Ascending aorta (tissue), 2 donors: Measurements from ENCODE around the gene LANCL3. TPM values are rescaled to one million over a fixed set of nuclear protein-coding genes. Genes with fewer than 3 reads are reported as not detected.

Experiments
- DNase-seq, 2 donors: peaks; one replicate each; pipeline ENCODE4 v3.0.0-alpha.2; 2019; ENCODE audit warnings: low spot score in 2 of 2
- H3K27ac ChIP-seq, 2 donors: fragments of 200-600 bp; sonication (generic); one replicate each; pipeline ENCODE4 v1.5.1; 2016 to 2017; ENCODE audit warnings: mild to moderate bottlenecking in 1 of 2
- H3K27me3 ChIP-seq: fragments of 200-600 bp; sonication (generic); one replicate; pipeline ENCODE4 v1.5.1; 2017
- H3K36me3 ChIP-seq, 2 donors: fragments of 200-600 bp; sonication (generic); one replicate each; pipeline ENCODE4 v1.5.1; 2016
- H3K4me1 ChIP-seq, 2 donors: fragments of 200-600 bp; sonication (generic); one replicate each; pipeline ENCODE4 v1.5.1; 2016 to 2017; ENCODE audit warnings: mild to moderate bottlenecking in 1 of 2
- H3K4me3 ChIP-seq, 2 donors: fragments of 200-600 bp; sonication (generic); one replicate each; pipeline ENCODE4 v1.5.1; 2016 to 2017; ENCODE audit warnings: mild to moderate bottlenecking in 1 of 2
- H3K9me3 ChIP-seq, 2 donors: fragments of 200-600 bp; sonication (generic); one replicate each; pipeline ENCODE4 v1.5.1; 2016
- CTCF ChIP-seq, 3 experiments: fragments of 200-600 bp in 2 of 3; fragments of 450-650 bp in 1 of 3; sonication (generic) in 2 of 3; IDR thresholded peaks; one replicate each; pipeline ENCODE4 v1.5.1; 2016 to 2019; ENCODE audit warnings: antibody characterized with exemption in 3 of 3, mild to moderate bottlenecking in 1 of 3, moderate library complexity in 1 of 3
- intact Hi-C: fragments of 100-400 bp; cut with DNase I; formaldehyde crosslinking; loops from one replicate; pipeline ENCODE4 v1.15.1; 2023
- total RNA-seq: library from RNA; depleted of rRNA; stranded (reverse); fragments of >200 nt; gene quantifications from one replicate; pipeline ENCODE4 v1.1.0, GENCODE V29; 2016

Gene LANCL3
- total RNA-seq, 1 donor from 2014 or later, result 1.7 TPM

DNA sequence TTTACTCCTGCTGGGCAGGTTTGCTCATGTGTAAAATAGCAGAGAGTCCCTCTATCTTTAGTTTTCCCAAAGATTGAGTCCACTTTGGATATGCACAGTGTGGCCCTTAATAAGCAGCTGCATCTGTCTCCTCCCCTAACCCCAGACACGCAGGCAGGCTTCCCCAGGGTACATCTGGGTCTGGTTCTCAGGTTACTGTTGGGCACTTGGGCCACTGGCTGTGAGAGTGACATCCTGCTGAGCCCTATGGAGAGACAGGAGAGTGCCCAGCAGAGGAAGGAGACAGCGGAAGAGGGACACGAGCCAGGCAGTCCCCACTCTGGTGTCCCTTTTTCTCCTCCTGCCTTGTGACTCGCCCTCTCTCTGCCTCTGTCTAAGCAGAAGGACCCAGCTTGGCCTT lies 130.1 kb downstream of the LANCL3 start:
- Histone ChIP-seq H3K4me1 (no peaks in the 10 kb centered on the region), H3K36me3 (no peaks in the 10 kb centered on the region), H3K27ac (no peak overlapping the region), H3K9me3 (no peaks in the 10 kb centered on the region), H3K27me3 (no peaks in the 10 kb centered on the region), H3K4me3 (no peak overlapping the region)
- intact Hi-C loops, result no loop called here
- DNase-seq, result no peak
- no peak for TF ChIP-seq CTCF (IDR thresholded peaks at IDR 0.05)

DNA sequence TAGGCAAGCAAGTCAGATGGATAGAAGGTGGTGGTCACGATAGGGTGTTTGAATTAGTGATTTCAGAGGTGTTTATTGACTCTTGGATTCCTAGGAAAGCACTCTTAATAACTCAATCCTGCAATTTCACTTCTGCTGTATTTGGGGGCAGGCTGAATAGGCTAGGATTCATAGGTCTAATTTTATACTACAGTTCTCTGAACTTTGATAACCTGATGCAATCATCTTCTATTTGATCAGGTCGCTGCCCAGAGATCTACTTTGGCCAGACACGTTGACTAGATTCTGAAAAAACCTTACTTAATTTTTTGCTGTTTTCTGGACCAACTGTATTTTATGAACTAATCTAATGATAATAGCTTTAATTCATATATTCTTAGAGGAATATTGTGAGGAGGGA lies 140.5 kb downstream of the LANCL3 start:
- no peak for TF ChIP-seq CTCF (IDR thresholded peaks at IDR 0.05)
- no peaks in the 10 kb centered on the region for H3K9me3 ChIP-seq
- no peaks in the 10 kb centered on the region for H3K27me3 ChIP-seq
- intact Hi-C loops, result no loop called here
- no peaks in the 10 kb centered on the region for H3K36me3 ChIP-seq
- DNase-seq, result no peak
- no peaks in the 10 kb centered on the region for H3K4me1 ChIP-seq
- H3K4me3 ChIP-seq, result no peak overlapping the region
- H3K27ac ChIP-seq, result no peak overlapping the region

GRCh38 chrX:37712458-37712857 lies 141.0 kb downstream of the LANCL3 start:
- H3K9me3 ChIP-seq, result no peaks in the 10 kb centered on the region
- no peak for DNase-seq
- H3K4me1 ChIP-seq, result no peaks in the 10 kb centered on the region
- H3K36me3 ChIP-seq, result no peaks in the 10 kb centered on the region
- H3K27ac ChIP-seq, result no peak overlapping the region
- intact Hi-C loops, result no loop called here
- H3K27me3 ChIP-seq, result no peaks in the 10 kb centered on the region
- H3K4me3 ChIP-seq, result no peak overlapping the region
- TF ChIP-seq CTCF (IDR thresholded peaks at IDR 0.05), result no peak

DNA sequence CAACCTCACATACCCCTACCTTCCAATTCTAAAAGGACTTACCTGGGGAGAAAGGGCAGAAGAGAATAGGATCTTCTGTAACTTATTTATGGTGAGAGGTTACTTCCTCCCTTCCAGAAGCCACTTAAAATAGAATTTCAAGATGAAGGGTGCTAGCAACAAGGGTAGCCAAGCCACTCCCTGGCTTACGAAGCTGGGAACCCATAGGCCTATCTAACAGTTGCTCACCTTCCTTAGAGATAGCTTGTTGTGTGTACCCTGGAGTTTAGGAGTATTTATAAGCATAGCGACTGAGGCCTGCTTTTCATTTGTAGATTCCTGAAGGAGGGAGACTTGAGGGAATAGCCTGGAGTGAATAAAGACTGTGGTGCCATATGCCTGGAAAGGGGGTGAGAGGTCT lies 143.0 kb downstream of the LANCL3 start:
- intact Hi-C loops, result no loop called here
- Histone ChIP-seq H3K27me3 (peaks cover 6% of the 10 kb centered on the region), H3K36me3 (no peaks in the 10 kb centered on the region), H3K27ac (no peak overlapping the region), H3K9me3 (no peaks in the 10 kb centered on the region), H3K4me1 (no peaks in the 10 kb centered on the region), H3K4me3 (no peak overlapping the region)
- no peak for TF ChIP-seq CTCF (IDR thresholded peaks at IDR 0.05)
- DNase-seq, result no peak

DNA sequence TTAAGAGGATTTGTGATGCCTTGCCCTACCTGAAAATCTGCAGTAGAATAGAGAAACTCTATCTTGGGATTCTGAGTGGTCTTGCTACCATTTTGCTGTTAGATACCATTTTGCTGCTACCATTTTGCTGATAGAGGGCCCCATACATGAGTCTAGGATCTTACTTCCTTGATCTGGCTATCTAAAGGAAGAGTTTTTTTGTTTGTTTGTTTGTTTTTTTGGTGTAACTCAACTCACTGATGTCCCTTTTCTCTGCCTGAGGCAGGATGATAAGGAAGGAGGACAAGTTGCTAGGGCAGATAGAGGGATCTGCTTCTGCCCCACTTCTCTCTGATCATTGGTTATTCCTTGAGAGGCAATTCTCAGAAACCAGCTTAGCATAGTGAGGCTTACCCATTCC lies 145.1 kb downstream of the LANCL3 start:
- no peak for TF ChIP-seq CTCF (IDR thresholded peaks at IDR 0.05)
- Histone ChIP-seq H3K27me3 (peaks cover 6% of the 10 kb centered on the region), H3K9me3 (no peaks in the 10 kb centered on the region), H3K4me3 (no peak overlapping the region), H3K36me3 (no peaks in the 10 kb centered on the region), H3K27ac (no peak overlapping the region), H3K4me1 (no peaks in the 10 kb centered on the region)
- intact Hi-C loops, result no loop called here
- no peak for DNase-seq

DNA sequence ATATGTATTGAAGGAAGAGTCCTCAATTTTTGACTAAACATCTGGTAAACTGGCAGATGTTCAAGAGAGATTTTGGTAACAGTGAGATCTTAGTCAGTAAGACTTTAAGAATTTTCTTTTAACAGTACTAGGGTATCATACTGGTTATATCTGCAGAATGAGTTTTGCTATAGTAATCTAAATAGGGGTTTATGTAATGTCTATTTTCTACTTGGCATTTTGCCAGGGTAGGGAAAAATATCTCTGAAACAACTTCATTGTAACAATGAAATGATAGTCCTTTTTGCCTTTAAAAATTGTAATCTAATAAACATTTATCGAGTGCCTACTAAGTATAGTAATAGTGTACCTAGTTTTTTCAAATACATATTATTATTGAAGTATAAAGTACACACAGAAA lies 146.2 kb downstream of the LANCL3 start:
- no peak for DNase-seq
- intact Hi-C loops, result no loop called here
- Histone ChIP-seq H3K4me3 (no peak overlapping the region), H3K36me3 (no peaks in the 10 kb centered on the region), H3K4me1 (peaks cover 0 to 2% of the 10 kb centered on the region in 2 donors), H3K27ac (no peak overlapping the region), H3K27me3 (peaks cover 6% of the 10 kb centered on the region), H3K9me3 (no peaks in the 10 kb centered on the region)
- TF ChIP-seq CTCF (IDR thresholded peaks at IDR 0.05), result no peak
